Progenitor cell of endocrine pancreas (in vitro differentiated cells): ENCODE measurements around the gene CNIH3. TPM values are rescaled to one million over a fixed set of nuclear protein-coding genes. Genes with fewer than 3 reads are reported as not detected.

ENCODE experiments used
- DNase-seq: peaks from one replicate; pipeline ENCODE4 v3.0.0; 2021; ENCODE audit warnings: low spot score; ENCODE audit not compliant: unreplicated experiment
- H3K27ac Mint-ChIP-seq: 2 replicates; pipeline ENCODE4 v1.8.0; 2021; ENCODE audit warnings: mild to moderate bottlenecking, moderate library complexity, mixed read lengths
- H3K27me3 Mint-ChIP-seq: 2 replicates; pipeline ENCODE4 v1.8.0; 2021; ENCODE audit warnings: mixed read lengths
- H3K36me3 Mint-ChIP-seq: 2 replicates; pipeline ENCODE4 v1.8.0; 2022; ENCODE audit warnings: mixed read lengths; ENCODE audit not compliant: insufficient read depth
- H3K4me1 Mint-ChIP-seq: 2 replicates; pipeline ENCODE4 v1.8.0; 2021; ENCODE audit warnings: low read depth, mixed read lengths
- H3K4me3 Mint-ChIP-seq: 2 replicates; pipeline ENCODE4 v1.8.0; 2021; ENCODE audit warnings: low read depth, mild to moderate bottlenecking, moderate library complexity, mixed read lengths
- H3K9me3 Mint-ChIP-seq: 2 replicates; pipeline ENCODE4 v1.8.0; 2021; ENCODE audit warnings: low read depth, mixed read lengths
- total RNA-seq: library from RNA; stranded (reverse); gene quantifications from 2 replicates; pipeline ENCODE4 v1.2.1, GENCODE V29; 2021
- TF ChIP-seq, protein P1 (sequence below): fragments of 200-600 bp; sonication (generic); IDR thresholded peaks from one replicate; pipeline ENCODE4 v1.5.0; 2021; ENCODE audit warnings: antibody characterized with exemption, mild to moderate bottlenecking; ENCODE audit not compliant: unreplicated experiment

Gene CNIH3
- total RNA-seq, 1 donor from 2014 or later: 3.2 TPM

DNA sequence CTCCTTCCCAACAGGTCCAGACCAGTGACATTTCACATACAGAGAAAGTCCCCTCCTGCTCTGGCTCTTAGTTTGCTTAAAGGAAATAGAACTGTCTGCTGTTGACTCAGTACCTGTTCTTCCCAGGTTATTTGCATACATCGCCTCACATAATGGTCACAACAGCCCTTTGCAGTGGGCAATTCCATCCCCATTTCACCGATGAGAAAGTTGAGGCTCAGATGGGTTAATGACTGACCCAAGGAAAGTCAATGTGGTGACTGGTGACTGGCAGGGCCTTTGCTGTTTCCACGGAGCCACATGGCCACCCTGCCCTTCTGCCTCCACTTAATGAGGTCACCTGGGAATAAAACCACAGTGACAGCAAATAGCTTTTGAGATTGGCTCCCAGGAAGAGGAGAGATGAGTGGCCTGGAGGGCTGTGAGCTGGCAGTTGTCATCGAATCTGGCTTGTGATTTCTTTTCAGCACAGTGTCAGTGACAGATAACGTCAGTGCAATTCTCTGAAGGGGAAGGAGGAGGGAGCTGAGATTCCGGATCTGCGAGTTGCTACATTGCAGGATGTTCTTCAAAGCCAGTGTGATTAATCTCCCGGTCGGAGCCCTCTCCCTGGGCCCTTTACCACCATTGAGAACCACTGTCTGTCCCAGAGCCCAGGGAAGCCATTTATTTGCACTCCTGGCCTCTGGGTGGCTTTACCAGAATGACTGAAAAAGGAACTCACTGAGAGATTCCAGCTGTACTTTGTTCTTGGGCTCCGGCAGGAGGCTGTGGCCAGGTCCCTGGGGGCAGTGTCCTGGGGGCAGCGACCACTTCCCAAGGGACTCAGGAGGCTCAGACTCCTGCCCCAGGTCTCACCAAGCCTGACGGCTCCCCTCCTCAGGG, 117.2 kb downstream of the CNIH3 start:
- no peak for DNase-seq
- no peaks in the 10 kb centered on the region for H3K9me3 Mint-ChIP-seq
- peaks cover 9% of the 10 kb centered on the region for H3K27me3 Mint-ChIP-seq
- no peaks in the 10 kb centered on the region for H3K36me3 Mint-ChIP-seq
- H3K4me1 Mint-ChIP-seq: peaks cover 28% of the 10 kb centered on the region
- TF ChIP-seq, protein P1, sequence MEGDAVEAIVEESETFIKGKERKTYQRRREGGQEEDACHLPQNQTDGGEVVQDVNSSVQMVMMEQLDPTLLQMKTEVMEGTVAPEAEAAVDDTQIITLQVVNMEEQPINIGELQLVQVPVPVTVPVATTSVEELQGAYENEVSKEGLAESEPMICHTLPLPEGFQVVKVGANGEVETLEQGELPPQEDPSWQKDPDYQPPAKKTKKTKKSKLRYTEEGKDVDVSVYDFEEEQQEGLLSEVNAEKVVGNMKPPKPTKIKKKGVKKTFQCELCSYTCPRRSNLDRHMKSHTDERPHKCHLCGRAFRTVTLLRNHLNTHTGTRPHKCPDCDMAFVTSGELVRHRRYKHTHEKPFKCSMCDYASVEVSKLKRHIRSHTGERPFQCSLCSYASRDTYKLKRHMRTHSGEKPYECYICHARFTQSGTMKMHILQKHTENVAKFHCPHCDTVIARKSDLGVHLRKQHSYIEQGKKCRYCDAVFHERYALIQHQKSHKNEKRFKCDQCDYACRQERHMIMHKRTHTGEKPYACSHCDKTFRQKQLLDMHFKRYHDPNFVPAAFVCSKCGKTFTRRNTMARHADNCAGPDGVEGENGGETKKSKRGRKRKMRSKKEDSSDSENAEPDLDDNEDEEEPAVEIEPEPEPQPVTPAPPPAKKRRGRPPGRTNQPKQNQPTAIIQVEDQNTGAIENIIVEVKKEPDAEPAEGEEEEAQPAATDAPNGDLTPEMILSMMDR: no peak
- no peak overlapping the region for H3K4me3 Mint-ChIP-seq
- H3K27ac Mint-ChIP-seq: peak overlapping the region; percentile 95

DNA sequence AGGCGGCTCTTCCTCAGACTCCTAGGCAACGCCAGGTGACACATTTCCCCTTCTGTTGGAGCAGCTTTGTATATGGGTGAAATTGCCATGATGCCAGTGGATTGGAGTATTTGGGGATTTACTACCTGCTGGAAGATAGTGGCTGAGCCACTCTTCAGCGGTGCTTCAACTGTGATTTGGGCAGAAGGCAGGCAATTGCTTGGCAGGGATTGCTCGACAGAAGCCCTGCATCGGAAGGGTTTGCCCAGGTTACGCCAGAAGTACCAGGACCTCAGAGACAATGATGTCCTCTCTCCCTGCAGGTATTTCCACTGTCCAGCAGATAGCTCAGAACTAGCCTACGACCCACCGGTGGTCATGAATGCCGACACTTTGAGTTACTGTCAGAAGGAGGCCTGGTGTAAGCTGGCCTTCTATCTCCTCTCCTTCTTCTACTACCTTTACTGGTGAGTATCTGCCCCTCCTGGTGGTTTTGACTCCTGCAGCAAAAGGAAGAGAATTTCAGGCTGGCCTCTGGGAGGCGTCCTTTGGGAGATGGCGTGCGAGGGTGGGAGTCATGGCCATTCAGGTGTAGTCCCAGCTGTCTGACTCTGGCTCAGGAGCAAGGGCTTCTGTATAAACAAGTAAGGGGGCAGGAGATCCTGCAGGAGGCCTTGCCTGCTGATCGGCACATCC, 118.3 kb downstream of the CNIH3 start:
- H3K27ac Mint-ChIP-seq: no peak overlapping the region
- no peaks in the 10 kb centered on the region for H3K9me3 Mint-ChIP-seq
- no peaks in the 10 kb centered on the region for H3K36me3 Mint-ChIP-seq
- H3K27me3 Mint-ChIP-seq: peaks cover 10% of the 10 kb centered on the region
- no peak for DNase-seq
- no peak overlapping the region for H3K4me3 Mint-ChIP-seq
- TF ChIP-seq, protein P1: peak; percentile 32
- peaks cover 28% of the 10 kb centered on the region for H3K4me1 Mint-ChIP-seq

DNA sequence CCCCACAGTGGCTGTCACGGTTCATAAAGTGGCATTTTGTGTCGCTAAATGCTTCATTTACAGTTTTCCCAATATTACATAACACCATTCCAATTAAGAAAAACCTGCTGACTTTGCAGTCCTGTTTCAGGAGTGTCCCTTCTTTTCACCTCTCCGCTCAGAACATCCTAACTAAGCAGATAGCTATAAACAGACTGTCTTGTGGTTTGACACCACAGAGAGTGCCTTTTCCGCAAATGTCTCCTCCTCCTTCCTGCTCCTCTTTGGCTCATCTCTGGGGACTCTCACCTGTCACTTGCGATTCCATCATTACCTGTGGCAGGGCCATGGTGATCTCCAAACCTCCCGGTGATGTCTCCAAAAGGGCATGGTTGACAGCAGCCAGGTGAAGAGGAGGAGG, 119.0 kb downstream of the CNIH3 start:
- TF ChIP-seq, protein P1: no peak
- no peak overlapping the region for H3K4me3 Mint-ChIP-seq
- H3K27ac Mint-ChIP-seq: no peak overlapping the region
- H3K27me3 Mint-ChIP-seq: peaks cover 10% of the 10 kb centered on the region
- peaks cover 28% of the 10 kb centered on the region for H3K4me1 Mint-ChIP-seq
- no peaks in the 10 kb centered on the region for H3K36me3 Mint-ChIP-seq
- H3K9me3 Mint-ChIP-seq: no peaks in the 10 kb centered on the region
- no peak for DNase-seq

DNA sequence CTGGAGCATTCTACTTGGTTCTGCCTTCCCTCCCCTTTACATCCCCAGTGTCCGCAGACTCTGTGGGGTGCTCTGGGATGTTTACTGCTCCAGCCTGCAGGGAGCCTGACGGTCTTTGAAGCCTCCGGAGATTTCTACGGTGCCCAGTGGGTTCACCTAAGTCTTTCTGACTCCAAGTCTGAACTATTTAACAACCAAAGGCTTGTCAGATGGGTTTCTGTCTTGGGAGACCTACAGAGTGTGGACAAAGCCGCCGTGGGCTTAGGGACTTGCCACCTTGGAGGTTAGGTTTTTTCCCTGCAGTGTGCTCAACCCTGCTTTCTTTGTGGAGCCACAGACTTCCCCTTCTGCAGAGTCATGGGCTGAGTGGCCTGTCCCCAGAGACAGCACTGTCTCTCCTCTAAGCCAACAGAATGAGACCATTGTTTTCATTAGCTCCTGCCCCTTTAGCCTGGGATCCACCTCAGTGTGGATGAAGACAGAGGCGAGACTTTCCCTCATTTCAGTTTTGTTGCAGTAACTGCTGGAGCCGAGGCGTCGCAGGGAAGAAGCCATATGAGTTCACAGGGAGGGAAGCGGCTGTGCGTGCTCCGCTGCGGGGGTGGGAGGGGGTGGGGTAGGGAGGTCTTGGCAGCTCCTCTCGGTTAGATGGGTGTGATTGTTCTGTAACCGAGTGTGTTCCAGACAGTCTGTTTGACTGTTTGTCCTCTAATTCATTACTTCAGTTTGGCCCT, 120.7 kb downstream of the CNIH3 start:
- no peaks in the 10 kb centered on the region for H3K9me3 Mint-ChIP-seq
- no peak overlapping the region for H3K4me3 Mint-ChIP-seq
- peaks cover 25% of the 10 kb centered on the region for H3K4me1 Mint-ChIP-seq
- DNase-seq: no peak
- TF ChIP-seq, protein P1: no peak
- H3K27me3 Mint-ChIP-seq: peaks cover 13% of the 10 kb centered on the region
- no peaks in the 10 kb centered on the region for H3K36me3 Mint-ChIP-seq
- H3K27ac Mint-ChIP-seq: peak overlapping the region; percentile 51

DNA sequence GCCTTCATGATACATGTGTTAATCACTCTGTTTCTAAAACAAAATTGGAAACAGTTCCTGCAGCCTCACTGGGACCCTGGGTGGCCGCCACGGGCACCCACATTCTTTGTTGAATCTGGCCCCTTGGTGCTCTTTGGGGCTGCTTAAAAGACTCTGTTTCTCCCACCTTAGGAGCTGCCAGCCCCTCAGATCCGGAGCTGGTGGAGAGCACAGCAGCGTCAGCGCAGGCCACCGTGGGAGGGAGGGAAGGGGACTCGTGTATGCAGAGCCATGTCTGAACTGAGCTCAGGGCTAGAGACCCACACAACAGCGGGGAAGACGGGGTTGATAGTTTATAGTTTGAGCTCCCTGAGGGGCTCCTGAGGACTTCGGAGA, 121.2 kb downstream of the CNIH3 start:
- H3K4me1 Mint-ChIP-seq: peaks cover 20% of the 10 kb centered on the region
- DNase-seq: no peak

More for the DNA sequence above, 121.2 kb downstream of the CNIH3 start:
- H3K4me3 Mint-ChIP-seq: no peak overlapping the region
- TF ChIP-seq, protein P1: no peak
- peaks cover 15% of the 10 kb centered on the region for H3K27me3 Mint-ChIP-seq
- H3K27ac Mint-ChIP-seq: no peak overlapping the region
- no peaks in the 10 kb centered on the region for H3K36me3 Mint-ChIP-seq
- H3K9me3 Mint-ChIP-seq: no peaks in the 10 kb centered on the region
